GM19023 (cell line): ENCODE results near the gene APOA4.

Experiments used
- ATAC-seq: cut with Tn5 transposase; IDR thresholded peaks from one replicate; pipeline ENCODE4 v1.9.1; 2021; ENCODE audit warnings: mild to moderate bottlenecking, moderate library complexity; ENCODE audit not compliant: unreplicated experiment

Gene APOA4

DNA sequence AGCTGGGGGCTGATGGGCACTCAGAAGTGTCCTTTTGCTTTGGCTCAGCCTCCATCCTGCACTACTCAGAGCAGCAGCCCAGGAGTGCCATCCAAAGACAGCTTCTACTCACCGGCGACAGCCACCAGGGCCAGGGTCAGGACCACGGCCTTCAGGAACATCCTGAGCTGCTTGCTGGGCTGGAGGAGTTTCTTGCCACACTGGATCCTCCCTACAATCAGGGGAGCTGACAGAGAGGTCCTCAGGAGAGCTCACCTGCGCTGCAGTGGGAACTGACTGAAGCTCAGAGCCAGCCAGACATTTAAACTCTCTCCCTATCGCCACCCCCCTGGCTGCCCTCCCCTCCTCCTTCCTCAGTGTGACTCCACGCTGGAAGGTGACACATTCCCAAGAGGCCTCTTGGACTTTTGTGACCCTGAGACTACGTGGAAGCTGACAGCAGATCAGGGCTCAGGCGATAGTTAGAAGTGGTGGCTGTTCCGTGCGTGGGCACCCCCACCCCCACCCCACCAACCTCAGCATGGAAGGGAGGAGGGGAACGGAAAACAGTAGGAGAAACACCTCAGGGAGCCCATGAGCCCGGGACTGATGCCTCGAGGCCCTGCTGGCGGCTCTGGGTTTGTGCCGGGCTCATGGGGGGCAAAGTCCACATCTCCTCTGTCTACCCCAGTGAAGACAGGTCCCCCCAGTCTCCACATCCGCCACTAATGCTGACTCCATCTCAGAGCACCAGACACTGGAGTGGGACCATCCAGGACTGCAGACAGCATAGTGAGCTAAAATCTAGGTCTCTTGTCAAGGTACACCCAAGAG lies at the start of gene APOA4:
Gene APOA4 (minus strand): TSS at position 274 of the 813 bp plus-strand sequence. CDS start 113 bp downstream, at position 161.
- no peak for ATAC-seq

DNA sequence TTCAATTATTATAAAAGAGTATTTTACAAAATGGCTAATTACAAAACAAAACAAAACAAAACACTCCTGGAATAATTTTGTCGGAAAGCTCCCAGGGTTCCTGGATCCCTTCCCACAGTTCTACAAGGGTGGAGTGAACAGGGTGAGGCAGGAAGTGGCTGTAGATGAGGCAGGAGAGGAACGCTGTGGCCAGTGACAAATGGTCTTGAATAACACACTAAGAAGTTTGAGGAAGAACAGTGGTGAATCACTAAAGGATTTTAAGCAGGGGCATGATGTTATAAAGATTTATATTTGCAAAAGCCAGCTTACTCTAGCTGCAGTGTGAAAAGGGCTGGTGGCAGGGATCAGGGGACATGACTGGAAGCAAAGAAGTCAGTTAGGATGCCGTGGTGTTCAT lies 48.1 kb upstream of the APOA4 start:
- no peak for ATAC-seq

DNA sequence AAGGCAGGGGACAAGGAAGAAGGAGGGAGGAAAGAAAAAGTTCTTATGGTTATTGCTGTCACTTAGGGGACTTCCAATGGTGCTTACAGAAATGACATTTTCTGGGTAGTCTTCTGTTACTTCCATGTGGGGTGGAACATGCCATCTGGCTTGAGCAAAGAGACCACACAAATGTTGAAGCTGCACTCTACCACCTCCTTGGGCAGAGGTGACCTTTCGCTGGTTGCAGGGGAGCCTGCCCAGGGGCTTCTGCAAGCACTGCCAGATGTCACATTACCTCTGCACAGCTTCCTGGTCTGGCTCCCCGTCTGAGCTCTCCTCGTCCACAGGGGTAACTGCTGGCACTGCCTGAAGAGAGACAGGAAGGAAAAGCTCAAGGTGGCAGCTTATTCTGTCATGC lies 47.0 kb upstream of the APOA4 start:
- ATAC-seq: no peak

DNA sequence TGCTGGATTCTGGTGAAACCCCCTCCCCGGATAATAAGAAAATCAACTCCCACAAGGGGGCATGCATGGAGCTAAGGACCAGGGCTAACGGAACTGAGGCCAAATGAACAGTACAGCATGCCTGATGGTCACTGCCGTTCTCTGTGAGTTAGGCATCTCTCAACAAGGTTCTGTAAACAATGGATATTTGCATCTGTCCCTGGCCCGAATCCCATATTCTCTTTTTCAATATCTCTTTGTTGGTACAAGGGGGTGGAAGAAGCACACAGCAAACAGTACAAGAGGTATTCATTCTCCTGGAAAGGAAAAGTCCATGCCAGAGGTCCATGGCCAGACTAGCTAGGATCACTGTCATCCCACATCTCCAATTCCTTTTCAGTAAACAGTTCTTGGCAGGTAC lies 46.5 kb upstream of the APOA4 start:
- ATAC-seq: no peak

DNA sequence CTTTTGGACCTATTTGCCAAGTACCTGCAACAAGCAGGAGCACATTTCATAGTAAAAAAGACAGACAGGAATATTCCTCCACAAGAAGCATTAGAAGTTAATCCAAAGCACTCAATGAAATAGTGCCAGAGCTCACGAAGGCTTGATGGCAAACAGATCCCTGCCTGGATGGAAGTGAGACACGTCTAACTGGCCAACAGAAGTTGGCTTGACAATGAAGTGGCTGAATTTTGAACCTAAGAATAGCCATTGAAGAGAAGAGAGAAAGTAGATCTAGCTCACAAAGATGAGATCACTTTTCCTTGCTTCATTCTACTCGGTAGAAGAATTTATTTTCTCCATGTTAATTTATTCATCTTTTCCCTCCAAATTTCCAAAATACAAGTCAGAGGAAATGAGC lies 45.0 kb upstream of the APOA4 start:
- ATAC-seq: no peak

DNA sequence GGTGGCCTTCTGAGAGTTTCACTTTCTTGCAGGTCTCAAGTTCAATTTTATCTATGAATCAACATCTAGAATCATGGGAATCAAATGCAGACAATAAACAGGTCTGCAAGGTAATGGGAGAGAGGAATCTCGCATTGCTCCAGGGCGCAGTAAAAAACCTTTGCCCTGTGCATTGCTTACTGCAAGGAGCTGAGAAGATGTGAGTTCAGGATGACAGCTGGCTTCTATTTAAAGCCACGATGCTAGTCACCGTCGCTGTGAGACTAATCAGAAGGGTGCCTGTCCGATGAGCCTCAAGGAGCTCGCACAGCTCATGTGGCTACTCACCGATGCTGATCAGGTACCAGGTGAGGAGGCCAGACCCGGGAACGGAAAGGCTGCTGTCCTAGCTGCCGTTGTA lies 44.5 kb upstream of the APOA4 start:
- ATAC-seq: no peak

DNA sequence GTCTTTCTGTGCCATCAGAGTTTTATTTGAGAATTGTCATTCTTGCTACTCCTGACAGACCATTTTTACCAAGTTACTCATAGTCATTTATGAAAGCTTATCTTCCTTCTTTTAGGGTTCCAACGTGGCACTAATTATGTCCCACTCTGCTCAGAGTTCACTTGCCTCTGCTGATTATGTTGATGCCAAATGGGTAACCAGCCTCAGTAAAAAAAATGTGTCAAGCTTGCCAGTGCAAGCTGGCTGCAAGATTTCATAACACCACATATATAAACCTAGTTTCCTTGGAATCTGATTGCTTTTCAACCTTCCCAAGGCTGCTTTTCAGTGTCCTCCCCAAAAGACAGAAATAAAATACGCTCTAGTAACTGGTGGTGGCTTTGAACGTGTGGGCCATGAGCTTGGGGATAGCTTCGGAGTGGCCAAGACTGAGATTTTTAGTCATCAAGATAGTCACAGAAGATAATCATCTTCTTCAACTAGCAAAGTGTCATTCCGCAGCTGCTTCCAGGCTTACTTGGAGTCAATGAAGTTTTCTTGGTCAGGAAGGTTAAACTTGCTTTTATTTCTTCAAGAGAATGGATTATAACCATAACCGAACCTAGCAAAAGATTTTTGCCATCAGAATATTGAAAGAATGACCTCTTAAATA lies 43.8 kb upstream of the APOA4 start:
- no peak for ATAC-seq

DNA sequence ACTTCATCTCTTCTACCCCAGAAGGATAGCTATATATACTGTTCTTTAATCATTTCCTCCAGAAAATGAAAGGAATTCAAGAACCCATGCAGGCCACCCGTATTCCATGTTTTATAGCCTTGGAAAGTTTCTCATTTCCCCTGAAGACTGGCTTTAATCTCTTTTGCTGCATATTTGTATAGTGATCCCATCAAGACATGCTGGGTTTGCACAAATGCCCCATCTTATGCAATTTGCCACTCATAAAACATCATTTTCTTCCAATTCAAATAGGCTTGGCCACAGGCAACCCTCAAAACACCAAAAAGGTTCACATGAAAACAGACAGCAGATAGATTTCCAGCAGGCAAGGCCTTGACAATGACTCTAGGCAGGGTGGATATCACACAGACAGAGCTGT lies 42.6 kb upstream of the APOA4 start:
- ATAC-seq: no peak

DNA sequence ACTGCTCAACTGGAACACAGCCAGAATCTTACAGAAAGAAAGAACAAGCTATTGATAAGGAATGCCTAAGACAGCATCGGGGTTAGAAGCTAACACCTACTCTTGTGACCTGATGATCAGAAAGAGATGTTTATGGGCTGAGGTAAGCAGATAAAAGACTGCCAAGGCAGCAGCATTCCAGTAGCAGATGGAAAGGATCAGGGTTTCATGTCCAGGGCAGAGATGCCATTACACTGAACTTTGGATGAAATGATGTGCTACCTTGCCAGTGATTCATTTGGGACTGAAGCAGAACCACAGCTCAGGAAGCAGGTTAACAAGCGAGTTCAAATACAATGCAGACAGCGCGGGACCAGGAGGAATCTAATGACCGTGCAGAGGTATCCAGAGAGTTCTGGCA lies 41.4 kb upstream of the APOA4 start:
- ATAC-seq: no peak

DNA sequence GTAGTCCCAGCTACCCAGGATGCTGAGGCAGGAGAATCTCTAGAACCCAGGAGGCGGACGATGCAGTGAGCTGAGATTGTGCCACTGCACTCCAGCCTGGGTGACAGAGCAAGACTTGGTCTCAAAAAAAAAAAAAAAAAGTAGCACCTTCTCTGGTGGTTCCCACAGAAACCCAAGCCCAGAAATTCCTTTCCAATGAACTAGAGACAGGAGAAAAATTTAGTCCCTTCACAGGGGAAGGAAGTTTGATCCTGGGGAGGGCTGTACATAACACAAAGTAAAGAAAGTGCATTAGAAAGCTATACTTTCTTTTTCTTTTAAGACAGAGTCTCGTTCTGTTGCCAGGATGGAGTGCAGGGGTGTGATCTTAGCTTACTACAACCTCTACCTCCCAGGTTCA lies 39.8 kb upstream of the APOA4 start:
- no peak for ATAC-seq

DNA sequence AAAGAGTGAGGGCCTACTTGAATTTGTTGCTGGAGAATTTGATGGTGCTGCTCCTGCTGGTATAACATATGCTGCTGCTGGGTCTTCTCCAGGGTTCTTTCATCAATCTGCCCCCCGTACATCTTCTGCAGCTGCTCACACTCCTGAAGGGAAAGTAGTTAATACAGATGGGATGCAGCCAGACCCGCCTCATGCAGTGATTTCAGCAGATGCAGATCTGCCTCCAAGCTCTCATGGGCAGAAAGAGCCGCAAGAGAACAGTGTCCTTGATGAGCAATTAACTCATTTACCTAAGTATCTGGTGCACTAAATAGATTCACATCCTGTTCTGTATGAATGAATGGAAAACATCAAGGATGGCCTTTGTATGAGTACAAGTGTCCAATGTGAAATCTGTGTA lies 39.1 kb upstream of the APOA4 start:
- no peak for ATAC-seq

DNA sequence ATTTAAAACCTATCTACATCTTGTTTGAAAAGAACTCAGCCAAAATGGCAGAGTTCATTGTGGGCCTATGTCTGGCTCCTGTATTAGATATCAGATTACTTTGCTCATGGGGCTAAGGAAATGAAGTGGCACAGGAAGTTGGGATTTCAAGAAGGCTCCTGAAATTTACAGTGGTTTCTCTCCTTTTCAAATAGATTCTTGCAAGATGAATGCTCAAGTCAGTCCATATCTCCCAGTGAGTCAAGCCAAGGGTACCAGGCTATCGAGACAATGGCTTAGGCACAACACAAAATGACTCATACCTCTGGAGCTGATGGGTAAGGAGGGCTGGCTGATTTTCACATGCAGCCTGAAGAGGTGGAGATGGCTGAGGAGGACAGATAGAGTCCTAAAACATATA lies 38.4 kb upstream of the APOA4 start:
- no peak for ATAC-seq

DNA sequence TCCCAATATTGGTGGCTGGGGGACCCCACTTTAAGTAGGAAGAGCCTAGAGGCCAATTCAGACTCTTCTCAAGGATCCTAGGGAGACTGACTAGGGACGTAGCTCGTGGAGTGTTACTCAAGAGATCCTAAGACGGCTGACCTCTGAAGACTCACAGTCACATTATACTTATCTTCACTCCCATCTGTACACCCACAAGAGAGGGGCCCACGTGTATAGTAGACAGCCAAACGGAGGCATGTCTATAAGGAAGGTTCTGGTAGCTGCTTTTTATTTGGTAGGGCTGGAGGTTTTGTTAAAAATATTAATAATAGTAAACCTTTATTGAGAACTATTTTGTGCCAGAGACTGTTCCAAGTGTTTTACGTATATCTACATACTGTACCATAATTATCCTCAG lies 37.2 kb upstream of the APOA4 start:
- ATAC-seq: no peak

DNA sequence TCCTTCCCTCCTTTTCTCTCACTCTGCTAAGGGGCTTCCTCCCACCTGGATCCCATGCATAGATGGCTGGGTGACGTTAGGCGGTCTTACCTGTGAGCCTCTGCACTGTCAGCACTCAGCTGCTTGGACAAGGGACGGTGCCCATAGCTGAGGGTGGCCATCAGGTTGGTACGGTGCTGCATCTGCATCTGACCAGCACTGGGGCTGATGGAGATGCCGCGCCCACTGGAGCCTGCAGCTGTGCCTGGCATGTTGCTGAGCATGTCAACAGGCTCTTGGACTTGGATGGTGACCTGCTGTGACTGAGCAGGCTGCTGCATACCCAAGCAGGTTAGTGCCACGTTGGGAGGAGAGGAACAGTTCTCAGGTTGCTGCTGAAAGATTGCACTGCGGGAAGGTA lies 36.1 kb upstream of the APOA4 start:
- ATAC-seq: no peak

DNA sequence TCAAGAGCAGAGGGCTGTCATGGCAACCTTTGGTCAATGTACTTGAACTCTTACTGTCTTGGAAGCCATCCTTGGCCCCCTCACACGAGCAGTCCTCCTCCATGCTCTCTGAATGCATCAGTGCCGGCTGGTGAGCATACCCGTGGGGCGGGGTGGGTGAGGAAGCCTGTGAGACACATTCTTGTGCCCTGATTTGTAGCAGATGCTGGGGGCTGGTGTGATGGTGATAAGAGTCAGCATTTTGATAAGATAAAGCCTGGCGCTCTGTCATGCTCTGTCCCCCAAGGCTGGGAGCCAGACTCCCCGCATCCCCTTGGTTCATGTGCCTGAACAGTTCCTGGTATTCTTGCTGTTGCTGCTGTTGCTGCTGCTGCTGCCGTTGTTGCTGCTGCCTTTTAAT lies 34.8 kb upstream of the APOA4 start:
- ATAC-seq: no peak

DNA sequence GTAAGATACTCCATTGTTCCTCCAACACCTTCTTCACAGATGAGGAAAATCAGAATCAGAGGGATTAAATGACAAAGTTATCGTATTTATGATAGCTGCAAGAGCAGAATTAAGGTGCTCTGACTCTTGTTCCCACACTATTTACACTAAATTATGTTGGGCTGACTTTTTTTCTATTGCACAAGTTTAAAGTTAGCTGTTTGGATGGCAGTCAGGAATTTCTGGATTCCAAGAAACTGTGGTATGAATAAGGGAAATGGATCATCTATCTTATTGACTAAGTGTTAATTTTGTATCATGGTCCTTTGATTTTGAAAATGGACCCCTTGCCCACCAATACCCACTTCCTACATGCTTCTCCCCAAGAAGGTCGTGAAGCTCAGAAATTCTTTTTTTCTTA lies 34.2 kb upstream of the APOA4 start:
- no peak for ATAC-seq

DNA sequence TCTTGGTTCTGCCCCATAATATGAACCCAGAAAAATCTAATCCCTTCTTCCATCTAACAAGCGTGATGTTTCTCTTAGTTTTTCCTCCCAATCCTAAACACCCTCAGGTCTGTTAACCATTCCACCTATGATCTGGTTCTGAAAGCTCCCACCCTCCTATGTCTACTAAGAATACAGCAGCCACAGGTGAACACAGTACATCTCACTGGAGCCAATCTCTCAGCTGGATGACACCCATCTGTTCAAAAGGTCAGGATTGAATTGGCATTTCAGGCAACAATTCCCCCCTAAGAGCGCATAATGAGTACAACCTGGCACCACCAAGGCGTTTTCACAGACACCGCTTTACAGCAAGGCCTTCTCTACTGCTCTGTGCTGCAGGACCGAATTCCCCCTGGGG lies 33.3 kb upstream of the APOA4 start:
- ATAC-seq: no peak

DNA sequence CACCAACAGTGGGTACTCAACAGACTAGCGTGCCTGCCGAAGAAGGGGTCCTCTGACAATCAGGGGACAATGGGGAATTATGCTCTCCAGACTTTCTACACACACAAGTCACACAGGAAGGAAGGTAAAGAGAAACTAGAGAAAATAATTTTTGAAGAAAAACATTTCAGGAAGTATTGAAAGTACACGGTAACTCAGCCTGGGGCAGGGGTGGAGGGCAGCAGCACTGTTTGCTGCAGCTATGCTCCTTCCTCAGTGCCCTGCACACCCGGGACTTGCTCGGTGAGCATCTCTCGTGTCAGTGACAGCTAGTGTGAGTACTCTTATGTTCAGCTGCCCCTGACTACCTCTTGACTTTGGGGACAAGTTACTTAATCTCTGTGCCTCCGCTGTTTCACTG lies 32.3 kb upstream of the APOA4 start:
- no peak for ATAC-seq

DNA sequence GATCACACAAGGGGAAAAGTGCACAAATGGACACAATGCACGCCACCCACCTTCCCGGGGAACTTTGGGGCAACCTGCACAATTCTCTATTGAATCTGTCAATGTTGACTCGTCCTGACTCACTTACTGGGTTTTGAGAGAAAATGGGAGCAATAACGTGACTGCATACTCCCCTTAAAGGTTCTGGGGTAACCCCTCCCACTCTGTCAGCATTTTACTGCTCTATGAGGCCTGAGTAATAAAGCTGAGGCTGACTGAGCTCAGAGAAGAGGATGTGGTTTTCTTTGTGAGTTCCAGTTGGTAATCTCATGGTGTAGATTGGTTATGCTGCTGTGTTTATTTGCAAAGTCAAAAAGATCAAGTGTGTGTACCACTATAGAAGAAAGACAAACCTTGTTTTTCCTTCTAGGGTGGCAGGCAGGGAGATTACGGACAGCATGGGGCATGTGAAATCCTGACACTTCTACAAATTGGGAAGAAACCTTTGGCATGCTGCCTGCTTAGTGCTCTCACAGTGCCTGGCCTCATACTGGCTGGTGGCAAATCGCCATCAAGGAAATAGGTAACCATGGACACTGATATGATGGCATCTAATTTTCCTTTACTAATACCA lies 30.5 kb upstream of the APOA4 start:
- ATAC-seq: peak; percentile 95

DNA sequence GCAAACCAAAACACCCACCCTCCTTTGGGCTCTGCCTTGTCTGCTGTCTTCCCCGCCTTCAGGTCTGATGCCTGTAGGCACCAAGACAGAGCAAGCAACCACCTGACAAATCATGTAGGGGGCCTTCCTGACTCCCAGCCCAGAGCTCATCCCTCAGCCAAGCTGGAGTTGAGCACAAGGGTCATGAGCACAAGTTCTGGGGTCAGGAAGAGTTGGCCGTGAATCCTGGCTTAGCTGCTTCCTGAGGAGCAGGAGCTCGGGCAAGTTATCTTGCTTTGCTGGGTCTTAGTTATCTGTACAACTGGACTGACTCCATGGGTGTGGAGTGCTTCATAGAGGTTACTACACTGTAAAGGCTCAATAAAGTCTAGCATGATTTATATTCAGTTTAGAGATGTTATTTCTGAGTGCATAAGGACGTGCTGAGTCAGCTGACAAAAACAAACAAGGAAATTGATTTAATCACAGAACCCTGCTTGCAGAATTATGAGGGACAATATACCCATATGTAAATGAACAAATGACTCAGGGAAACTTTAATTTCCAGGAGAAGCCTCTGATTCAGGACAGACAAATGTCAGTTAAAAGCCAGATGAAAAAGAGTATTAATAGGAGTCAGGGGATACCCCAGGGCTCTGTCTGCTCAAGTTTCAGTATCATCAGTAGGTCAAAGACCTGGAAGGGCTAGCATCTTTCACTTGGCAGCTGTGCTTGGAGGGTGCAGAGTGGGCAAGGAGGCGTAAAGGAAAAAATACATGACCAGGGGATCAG lies 29.3 kb upstream of the APOA4 start:
- ATAC-seq: no peak

DNA sequence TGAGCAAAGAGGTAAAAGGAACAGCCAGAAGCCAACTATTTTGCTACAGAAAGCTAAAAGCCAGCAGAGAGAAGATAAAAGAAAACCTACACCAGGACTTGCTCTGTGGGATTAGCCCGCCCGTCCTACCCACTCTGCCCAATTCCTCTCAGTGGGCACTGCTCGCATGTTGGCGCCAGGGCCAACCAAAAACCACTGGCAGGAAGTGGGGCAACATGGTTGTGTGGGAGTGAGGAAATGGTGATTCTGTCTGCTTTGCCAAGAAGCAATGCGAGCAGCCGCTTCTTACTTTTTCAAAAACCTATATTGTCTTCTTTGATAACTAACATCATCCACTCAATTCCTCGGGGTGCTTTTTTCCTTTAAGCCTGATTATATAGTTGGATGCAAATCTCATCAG lies 28.5 kb upstream of the APOA4 start:
- no peak for ATAC-seq

DNA sequence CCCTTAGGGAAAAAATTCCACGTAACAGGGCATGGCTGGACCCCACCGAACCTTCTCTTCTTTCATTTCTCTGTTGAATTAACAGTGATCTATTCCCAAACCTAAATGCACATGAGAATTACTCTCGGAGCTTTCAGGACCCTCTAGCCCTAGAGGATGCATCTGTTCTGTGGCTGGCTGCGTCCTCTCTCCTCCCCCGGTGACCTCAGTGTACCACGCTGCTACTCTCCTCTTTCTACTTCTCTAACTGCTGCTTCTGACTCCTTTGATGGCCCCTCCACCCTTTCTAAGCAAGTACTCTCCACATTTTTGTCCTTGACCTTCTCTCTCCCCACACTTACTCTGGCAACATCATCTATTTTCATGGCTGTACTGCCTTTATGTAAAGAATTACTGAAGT lies 26.4 kb upstream of the APOA4 start:
- ATAC-seq: no peak
